Measurements from ENCODE around the gene PRDM16. TPM values are rescaled to one million over a fixed set of nuclear protein-coding genes. Genes with fewer than 3 reads are reported as not detected.
A peak's percentile ranks its signal among the peaks of the same experiment; 100 is the strongest.

The PRDM16 gene
- polyA plus RNA-seq, 1 donor from 2014 or later = not detected

GRCh38 chr1:3067301-3067670 is 1.7 kb upstream of the PRDM16 start:
- Mint-ChIP-seq H3K27me3 (peaks cover 19% of the 10 kb centered on the region), H3K4me1 (peaks cover 0 to 2% (median 2%) of the 10 kb centered on the region in 3 donors), H3K9me3 (no peaks in the 10 kb centered on the region), H3K4me3 (no peak overlapping the region), H3K27ac (no peak overlapping the region), H3K36me3 (no peaks in the 10 kb centered on the region)

GRCh38 chr1:3067671-3068563 is 1.1 kb upstream of the PRDM16 start:
- Mint-ChIP-seq H3K4me3 (peak overlapping the region in 1 of 4 donors; percentile 58), H3K4me1 (peaks cover 0 to 2% (median 2%) of the 10 kb centered on the region in 3 donors), H3K27ac (no peak overlapping the region), H3K9me3 (no peaks in the 10 kb centered on the region), H3K36me3 (no peaks in the 10 kb centered on the region), H3K27me3 (peaks cover 21% of the 10 kb centered on the region)

DNA sequence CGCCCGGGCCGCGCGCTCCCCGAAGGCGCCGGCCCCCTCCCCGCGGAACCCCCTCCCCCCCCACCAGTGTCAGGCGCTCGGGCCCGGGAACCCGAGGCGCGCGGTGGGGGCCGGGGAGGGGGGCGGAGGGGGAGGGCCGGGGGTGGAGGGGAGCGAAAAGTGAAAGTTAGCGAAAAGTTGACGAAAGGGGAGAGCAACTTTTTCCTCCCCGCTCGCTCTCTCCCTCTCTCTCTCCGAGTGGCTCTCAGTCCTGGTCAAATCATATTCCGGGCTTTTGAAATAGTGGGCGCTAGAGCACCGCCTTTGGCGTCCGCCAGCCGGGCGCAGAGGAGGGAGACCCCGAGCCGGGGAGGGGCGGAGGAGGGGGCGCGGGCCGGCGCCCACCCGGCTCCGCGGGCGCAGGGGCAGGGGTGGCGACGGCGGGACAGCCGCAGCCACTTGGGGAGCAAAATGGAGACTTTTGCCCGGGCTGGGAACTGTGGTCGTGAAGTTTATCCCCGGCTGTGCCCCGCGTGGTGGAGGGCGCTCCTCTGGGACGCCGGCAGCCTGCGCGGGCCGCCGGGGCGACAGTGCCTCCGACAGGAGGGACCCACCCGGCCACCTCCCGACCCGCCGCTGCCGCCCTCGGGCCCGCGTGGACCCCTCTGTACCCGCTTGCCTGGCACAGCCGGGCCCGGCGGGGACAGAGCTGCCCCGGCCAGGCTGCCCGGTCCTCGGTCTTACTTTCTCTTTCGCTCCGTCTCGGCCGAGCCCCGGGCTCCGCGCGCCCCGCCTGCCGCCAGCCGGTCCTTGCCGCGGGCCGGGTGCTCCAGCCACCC is 697 bp downstream of the PRDM16 start:
- Mint-ChIP-seq H3K36me3 (no peaks in the 10 kb centered on the region), H3K4me1 (peaks cover 0 to 2% (median 2%) of the 10 kb centered on the region in 3 donors), H3K27me3 (peaks cover 23% of the 10 kb centered on the region), H3K27ac (no peak overlapping the region), H3K9me3 (no peaks in the 10 kb centered on the region), H3K4me3 (peak overlapping the region in 1 of 4 donors; percentile 46)

DNA sequence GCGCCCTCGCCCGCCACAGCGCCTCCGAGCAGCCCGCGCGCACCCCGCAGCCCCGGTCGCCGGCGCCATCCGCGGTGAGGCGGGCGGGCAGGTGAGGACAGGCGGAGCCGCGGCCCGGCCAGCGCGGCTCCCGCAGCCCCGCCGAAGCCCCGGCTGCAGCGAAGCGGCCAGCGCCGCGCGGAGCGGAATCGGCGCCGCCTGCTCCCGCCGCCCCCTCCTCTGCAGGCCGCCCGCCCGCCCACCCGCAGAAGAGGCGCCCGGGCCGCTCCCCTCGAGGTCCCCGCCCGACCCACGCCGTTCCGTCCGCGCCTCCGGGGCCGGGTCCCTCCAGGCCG is 1.3 kb downstream of the PRDM16 start:
- H3K4me3 Mint-ChIP-seq = no peak overlapping the region

GRCh38 chr1:3070644-3071564 is 1.9 kb downstream of the PRDM16 start:
- Mint-ChIP-seq H3K4me1 (peaks cover 0 to 2% (median 2%) of the 10 kb centered on the region in 3 donors), H3K4me3 (no peak overlapping the region), H3K27me3 (peaks cover 23% of the 10 kb centered on the region), H3K36me3 (no peaks in the 10 kb centered on the region), H3K27ac (no peak overlapping the region), H3K9me3 (no peaks in the 10 kb centered on the region)

More for the DNA sequence above, 1.3 kb downstream of the PRDM16 start:
- Mint-ChIP-seq H3K4me1 (peaks cover 0 to 2% (median 2%) of the 10 kb centered on the region in 3 donors), H3K36me3 (no peaks in the 10 kb centered on the region), H3K9me3 (no peaks in the 10 kb centered on the region), H3K27me3 (peaks cover 25% of the 10 kb centered on the region), H3K27ac (no peak overlapping the region)

DNA sequence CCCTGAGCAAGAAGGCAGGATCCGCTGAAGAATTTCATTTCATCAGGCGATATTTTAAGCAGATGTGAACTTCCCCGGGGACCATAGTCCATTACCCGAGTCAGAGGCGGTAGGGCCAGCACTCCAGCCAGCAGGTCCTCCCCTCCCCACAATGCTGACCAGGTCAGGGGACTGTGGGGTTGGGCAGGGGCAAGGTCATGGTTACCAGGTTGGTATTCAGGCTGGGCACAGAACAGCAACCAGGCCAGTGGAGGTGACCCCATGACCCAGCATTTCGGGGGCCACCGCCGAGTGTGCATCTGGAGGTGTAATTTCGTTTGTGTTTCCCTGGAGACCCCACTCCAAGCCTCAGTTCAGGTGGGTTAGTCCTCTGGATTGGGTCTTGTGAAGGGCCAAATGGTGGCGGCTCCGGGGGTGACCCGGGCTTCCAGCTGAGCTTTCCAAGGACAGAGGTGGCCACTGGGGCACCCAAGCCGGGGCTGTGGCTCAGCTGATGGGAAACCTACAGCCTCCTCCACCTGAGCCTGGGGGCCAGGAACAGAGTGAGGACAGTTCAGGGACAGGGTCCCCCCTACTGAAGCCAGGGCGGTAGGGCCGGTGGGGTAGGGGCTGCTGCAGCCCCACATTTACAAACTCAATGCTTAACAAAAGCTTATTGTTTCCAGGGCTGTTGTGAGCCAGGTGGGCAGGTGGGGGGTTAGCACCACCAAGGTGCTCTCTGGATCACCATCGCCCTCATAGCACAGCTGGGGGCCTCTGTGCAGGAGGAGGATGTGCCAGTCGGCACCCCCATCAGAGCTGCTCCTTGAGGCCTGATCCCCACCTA is 2.8 kb downstream of the PRDM16 start:
- Mint-ChIP-seq H3K27ac (no peak overlapping the region), H3K4me1 (peaks cover 0 to 2% (median 2%) of the 10 kb centered on the region in 3 donors), H3K27me3 (peaks cover 22% of the 10 kb centered on the region), H3K9me3 (no peaks in the 10 kb centered on the region), H3K4me3 (no peak overlapping the region), H3K36me3 (no peaks in the 10 kb centered on the region)

GRCh38 chr1:3072391-3073185 is 3.6 kb downstream of the PRDM16 start:
- Mint-ChIP-seq H3K4me3 (no peak overlapping the region), H3K36me3 (no peaks in the 10 kb centered on the region), H3K27me3 (peaks cover 24% of the 10 kb centered on the region), H3K4me1 (peaks cover 0 to 2% (median 2%) of the 10 kb centered on the region in 3 donors), H3K27ac (no peak overlapping the region), H3K9me3 (no peaks in the 10 kb centered on the region)

DNA sequence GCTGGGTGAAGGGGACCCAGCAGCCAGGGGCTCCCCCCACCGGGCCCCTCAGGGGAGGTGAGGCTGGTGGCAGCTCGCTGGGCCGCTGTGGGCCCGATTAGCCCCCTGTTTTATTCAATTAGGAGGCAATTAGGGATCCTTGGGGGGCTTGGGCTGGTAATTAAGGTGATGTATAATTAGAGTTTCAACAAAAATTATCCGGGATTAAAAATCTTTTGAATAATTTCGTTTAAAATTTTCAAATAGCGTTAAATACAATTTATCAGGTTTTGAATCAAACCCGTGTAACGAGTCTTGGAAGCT is 4.1 kb downstream of the PRDM16 start:
- no peaks in the 10 kb centered on the region for H3K9me3 Mint-ChIP-seq
- H3K4me1 Mint-ChIP-seq = peaks cover 0 to 2% (median 2%) of the 10 kb centered on the region in 3 donors
- H3K27ac Mint-ChIP-seq = no peak overlapping the region
- H3K27me3 Mint-ChIP-seq = peaks cover 26% of the 10 kb centered on the region
- H3K36me3 Mint-ChIP-seq = no peaks in the 10 kb centered on the region
- no peak overlapping the region for H3K4me3 Mint-ChIP-seq

DNA sequence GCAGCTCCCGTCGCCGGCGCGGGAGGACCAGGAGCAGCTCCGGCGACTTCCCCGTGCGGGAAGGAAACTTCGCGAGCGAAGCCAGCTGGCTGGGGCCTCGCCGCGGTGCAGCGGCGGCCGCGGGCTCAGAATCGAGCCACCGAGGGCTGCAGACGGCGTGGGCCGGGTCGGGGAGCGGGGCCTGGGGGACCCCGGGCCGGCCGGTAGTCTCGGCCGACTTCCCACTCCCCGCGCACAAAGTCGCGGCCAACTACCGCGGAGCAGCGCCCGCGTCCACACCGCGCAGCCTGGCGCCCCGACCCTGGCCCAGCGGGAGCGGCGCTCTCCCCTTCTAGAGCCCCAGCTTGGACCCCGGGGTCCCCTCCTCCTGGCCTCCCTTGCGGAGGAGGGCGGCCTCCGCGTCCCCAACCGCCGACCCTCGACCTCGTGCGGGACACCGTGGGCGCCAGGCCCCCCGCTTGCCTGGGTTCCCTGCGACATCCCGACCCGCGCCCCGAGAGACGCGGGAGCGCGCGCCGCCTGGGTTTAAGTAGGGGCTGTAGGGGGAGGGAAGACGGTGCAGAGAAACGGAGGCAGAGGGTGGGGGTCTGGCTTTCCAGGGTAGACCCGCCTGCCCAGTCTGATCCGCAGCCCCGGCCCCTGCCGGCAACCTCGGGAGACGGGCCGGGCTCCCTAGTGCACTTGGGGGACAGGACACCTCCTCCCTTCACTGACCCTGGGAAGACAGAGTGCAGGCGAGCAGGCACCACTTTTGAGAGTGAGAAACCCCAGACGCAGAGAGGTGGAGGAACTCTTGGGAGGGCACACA is 4.7 kb downstream of the PRDM16 start:
- Mint-ChIP-seq H3K4me1 (peaks cover 0 to 2% (median 2%) of the 10 kb centered on the region in 3 donors), H3K27me3 (peaks cover 25% of the 10 kb centered on the region), H3K9me3 (no peaks in the 10 kb centered on the region), H3K36me3 (no peaks in the 10 kb centered on the region), H3K4me3 (no peak overlapping the region), H3K27ac (no peak overlapping the region)

DNA sequence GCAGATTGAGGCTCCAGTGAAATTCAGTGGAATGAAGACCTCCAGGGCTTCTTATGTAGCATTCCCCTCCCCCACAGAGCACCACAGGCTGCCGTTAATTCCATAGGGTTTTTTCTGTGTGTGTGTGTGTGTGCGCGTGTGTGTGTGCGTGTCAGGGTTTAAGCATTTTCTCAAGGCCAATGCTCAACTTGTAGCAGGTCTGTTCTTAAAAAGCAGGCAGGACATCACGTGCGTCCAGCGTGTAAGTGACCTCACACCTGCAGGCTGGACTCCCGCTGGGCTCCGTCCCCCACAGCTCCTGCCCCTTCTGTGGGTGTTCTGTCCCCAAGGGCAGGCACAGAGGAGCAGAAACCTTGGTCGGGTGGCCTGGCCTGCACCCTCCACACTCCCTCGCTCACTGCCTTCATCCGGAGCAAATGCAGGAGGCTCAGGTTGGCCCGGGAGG is 5.3 kb downstream of the PRDM16 start:
- Mint-ChIP-seq H3K4me3 (no peak overlapping the region), H3K27ac (no peak overlapping the region), H3K4me1 (no peaks in the 10 kb centered on the region), H3K27me3 (peaks cover 24% of the 10 kb centered on the region), H3K36me3 (no peaks in the 10 kb centered on the region), H3K9me3 (no peaks in the 10 kb centered on the region)

DNA sequence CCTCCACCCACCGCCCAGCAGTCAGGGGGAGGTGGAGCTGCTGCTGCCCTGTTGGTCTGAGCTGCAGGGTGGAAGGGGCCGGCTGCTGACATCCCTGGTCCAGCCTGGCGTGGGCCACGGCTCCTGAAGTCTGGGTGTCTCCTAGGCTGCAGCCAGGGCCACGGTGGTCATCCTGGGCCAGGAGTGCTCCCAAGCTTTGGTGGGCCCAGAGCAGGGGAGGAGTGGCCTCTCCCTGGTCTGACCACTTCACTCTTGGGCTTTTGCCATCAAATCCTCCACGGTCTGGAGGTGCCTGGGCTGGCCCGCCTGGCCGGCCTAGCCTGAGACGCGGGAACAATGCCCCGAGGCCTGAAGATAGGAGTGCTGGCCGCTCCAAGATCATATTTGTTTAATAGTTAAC is 5.8 kb downstream of the PRDM16 start:
- Mint-ChIP-seq H3K27me3 (peaks cover 24% of the 10 kb centered on the region), H3K4me3 (no peak overlapping the region), H3K27ac (no peak overlapping the region), H3K36me3 (no peaks in the 10 kb centered on the region), H3K9me3 (no peaks in the 10 kb centered on the region), H3K4me1 (no peaks in the 10 kb centered on the region)

DNA sequence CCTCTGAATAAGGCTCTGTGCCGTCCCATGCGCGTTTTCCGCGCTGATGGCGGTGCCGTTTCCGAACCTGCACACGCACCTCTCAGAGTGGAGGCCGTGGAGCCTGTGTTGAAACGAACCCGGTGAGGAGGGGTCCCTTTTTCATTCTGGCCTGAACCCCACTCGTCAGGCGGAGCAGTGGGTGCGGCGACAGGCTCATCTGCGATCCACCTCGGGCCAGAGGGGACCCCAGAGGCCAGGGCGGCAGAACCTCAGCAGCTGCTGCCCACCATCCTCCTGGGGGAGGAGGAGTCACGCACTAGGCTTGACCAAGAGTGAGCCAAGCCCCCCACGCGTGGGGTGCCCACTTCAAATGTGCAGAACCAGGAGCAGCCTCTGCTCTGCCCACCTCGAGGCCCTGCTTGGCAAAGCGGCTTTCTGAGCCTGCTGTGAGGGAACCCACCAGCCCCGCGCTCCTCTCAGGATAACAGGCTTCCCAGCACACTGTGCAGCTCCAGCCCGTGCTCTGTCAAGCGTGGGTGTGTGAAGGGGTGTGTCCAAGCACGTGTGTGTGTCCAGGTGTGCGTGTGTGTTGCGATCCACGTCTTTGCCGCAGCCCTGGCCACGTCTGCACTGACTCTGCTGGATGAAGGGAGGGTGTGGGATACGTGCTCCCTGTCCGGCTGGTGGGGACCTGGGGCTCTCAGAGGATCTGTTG is 6.8 kb downstream of the PRDM16 start:
- Mint-ChIP-seq H3K36me3 (no peaks in the 10 kb centered on the region), H3K4me3 (no peak overlapping the region), H3K9me3 (no peaks in the 10 kb centered on the region), H3K27me3 (peaks cover 24% of the 10 kb centered on the region), H3K27ac (no peak overlapping the region), H3K4me1 (no peaks in the 10 kb centered on the region)

All from IgD-negative memory B cell (primary cell).